ENCODE measurements around the gene PCCA.
"Not testable (repeated sequence)": the region's sequence is repeated elsewhere in the genome, so short reads cannot be mapped to it uniquely, and the experiment has no call there.

PCCA gene

GRCh38 chr13:100362371-100362770, 273.5 kb downstream of the PCCA start:
- DNase-seq (ENCODE audit: low read depth), result no peak

GRCh38 chr13:100362781-100363180, 273.9 kb downstream of the PCCA start:
- no peak for DNase-seq (ENCODE audit: low read depth)

GRCh38 chr13:100363285-100363711, 274.4 kb downstream of the PCCA start:
- DNase-seq (ENCODE audit: low read depth), result no peak

GRCh38 chr13:100363874-100364273, 275.0 kb downstream of the PCCA start:
- DNase-seq (ENCODE audit: low read depth), result no peak

- DNase-seq (ENCODE audit: low read depth), result no peak
These were observed 275.7 kb downstream of the PCCA start for GRCh38 chr13:100364591-100364990.

GRCh38 chr13:100365680-100366079, 276.8 kb downstream of the PCCA start:
- DNase-seq (ENCODE audit: low read depth), result no peak

GRCh38 chr13:100378533-100378932, 289.6 kb downstream of the PCCA start:
- DNase-seq (ENCODE audit: low read depth), result no peak

GRCh38 chr13:100381595-100382224, 292.8 kb downstream of the PCCA start:
- DNase-seq (ENCODE audit: low read depth), result no peak

GRCh38 chr13:100382785-100383184, 293.9 kb downstream of the PCCA start:
- no peak for DNase-seq (ENCODE audit: low read depth)

GRCh38 chr13:100387416-100387815, 298.5 kb downstream of the PCCA start:
- no peak for DNase-seq (ENCODE audit: low read depth)

- not testable (repeated sequence) for DNase-seq (ENCODE audit: low read depth)
These were observed 299.3 kb downstream of the PCCA start for GRCh38 chr13:100388150-100388549.

GRCh38 chr13:100388923-100389322, 300.0 kb downstream of the PCCA start:
- DNase-seq (ENCODE audit: low read depth), result no peak

GRCh38 chr13:100389617-100390016, 300.7 kb downstream of the PCCA start:
- no peak for DNase-seq (ENCODE audit: low read depth)

GRCh38 chr13:100392709-100393630, 304.1 kb downstream of the PCCA start:
- peak; percentile 67 for DNase-seq (ENCODE audit: low read depth)

- DNase-seq (ENCODE audit: low read depth), result no peak
These were observed 305.3 kb downstream of the PCCA start for GRCh38 chr13:100394005-100394695.

- DNase-seq (ENCODE audit: low read depth), result no peak
These were observed 306.9 kb downstream of the PCCA start for GRCh38 chr13:100395698-100396373.

- no peak for DNase-seq (ENCODE audit: low read depth)
These were observed 307.9 kb downstream of the PCCA start for GRCh38 chr13:100396776-100397175.

GRCh38 chr13:100397627-100398026, 308.7 kb downstream of the PCCA start:
- DNase-seq (ENCODE audit: low read depth), result no peak

- no peak for DNase-seq (ENCODE audit: low read depth)
These were observed 309.5 kb downstream of the PCCA start for GRCh38 chr13:100398360-100398759.

GRCh38 chr13:100399455-100399854, 310.6 kb downstream of the PCCA start:
- no peak for DNase-seq (ENCODE audit: low read depth)

GRCh38 chr13:100403675-100404074, 314.8 kb downstream of the PCCA start:
- DNase-seq (ENCODE audit: low read depth), result no peak

GRCh38 chr13:100409132-100409531, 320.2 kb downstream of the PCCA start:
- DNase-seq (ENCODE audit: low read depth), result no peak
